Measurements from ENCODE around the gene TATDN2. TPM values are rescaled to one million over a fixed set of nuclear protein-coding genes. Genes with fewer than 3 reads are reported as not detected.
A peak's percentile ranks its signal among the peaks of the same experiment; 100 is the strongest.
"Not testable (repeated sequence)": the region's sequence is repeated elsewhere in the genome, so short reads cannot be mapped to it uniquely, and the experiment has no call there.

The TATDN2 gene
- polyA plus RNA-seq, 1 experiment = 14.9 TPM

DNA sequence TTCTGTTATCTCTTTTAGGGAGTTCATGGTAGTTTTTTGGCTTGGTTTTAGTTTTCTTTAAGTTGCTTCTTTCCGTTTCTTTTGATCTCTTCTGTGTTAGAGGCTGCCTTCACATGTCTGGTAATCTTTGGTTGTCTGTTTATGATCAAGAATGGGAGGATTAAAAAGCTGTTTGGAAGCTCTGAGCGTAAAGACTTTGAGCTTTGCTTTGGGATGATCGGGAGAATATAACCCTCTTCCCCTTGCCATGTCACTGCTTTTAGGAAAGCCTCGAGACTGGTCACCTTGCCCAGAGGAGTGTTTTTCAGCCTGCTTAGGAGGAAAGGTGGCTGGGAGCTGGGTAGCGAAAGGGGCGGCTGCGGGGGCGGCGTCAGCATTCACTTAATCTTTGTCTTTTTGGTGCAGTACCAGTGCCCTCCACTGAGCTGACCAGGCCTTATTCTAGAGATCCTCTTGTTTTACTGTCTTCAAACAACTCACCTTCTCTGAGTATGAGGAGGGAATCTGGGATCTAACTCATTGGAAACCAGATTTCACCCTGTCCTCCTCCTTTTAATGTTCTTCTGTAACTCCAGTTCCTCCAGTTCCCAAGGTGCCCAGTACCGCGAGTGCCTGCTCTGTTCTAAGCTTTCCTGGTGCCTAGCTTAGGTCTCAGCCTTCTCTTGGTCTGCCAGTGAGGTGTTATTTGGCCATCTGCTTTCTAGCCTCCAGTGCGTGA is 15.5 kb downstream of the TATDN2 start:
- TF ChIP-seq, protein P1, sequence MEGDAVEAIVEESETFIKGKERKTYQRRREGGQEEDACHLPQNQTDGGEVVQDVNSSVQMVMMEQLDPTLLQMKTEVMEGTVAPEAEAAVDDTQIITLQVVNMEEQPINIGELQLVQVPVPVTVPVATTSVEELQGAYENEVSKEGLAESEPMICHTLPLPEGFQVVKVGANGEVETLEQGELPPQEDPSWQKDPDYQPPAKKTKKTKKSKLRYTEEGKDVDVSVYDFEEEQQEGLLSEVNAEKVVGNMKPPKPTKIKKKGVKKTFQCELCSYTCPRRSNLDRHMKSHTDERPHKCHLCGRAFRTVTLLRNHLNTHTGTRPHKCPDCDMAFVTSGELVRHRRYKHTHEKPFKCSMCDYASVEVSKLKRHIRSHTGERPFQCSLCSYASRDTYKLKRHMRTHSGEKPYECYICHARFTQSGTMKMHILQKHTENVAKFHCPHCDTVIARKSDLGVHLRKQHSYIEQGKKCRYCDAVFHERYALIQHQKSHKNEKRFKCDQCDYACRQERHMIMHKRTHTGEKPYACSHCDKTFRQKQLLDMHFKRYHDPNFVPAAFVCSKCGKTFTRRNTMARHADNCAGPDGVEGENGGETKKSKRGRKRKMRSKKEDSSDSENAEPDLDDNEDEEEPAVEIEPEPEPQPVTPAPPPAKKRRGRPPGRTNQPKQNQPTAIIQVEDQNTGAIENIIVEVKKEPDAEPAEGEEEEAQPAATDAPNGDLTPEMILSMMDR (IDR thresholded peaks at IDR 0.05; ENCODE audit: insufficient read depth, low read depth, low read length) = peak; percentile 57
- DNase-seq (ENCODE audit: low read depth) = no peak
- ChIA-PET POLR2A (no interaction called here), CTCF (interaction anchor here (0.6 to 2.2 kb wide), 16 partner anchors 9 to 331 kb away, joined by 3 to 10 read pairs (median 5); partner anchors contain the start of genes CRELD1 and IRAK2)
- H3K27me3 ChIP-seq (ENCODE audit: control insufficient read depth, insufficient read depth, low read length) = no peaks in the 10 kb centered on the region
- no peak overlapping the region for H3K4me3 ChIP-seq (ENCODE audit: low read depth, low read length)
- peaks cover 5% of the 10 kb centered on the region for H3K36me3 ChIP-seq (ENCODE audit: control insufficient read depth, insufficient read depth, low read length)

DNA sequence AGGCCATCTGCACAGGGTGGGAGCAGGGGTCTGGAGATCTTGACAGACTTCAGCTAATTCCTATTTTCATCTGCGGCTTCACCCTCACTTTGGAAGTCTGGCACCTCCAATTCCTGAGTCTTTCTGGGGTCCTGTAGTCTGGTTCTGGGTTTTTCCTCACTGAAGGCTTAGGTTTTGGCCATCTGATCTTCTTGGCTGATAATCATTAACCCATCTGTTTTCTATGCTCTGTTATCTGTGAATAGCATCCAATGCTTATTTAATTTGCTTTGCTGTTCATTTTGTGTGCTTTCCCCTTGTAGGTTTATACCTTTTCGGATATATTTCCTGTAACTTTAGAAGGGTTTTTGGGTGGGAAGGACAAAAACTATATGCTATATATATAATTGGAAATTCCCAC is 17.6 kb downstream of the TATDN2 start:
- no peak overlapping the region for H3K4me3 ChIP-seq (ENCODE audit: low read depth, low read length)
- ChIA-PET POLR2A (no interaction called here), CTCF (interaction anchor here (0.6 to 0.7 kb wide), 2 partner anchors 271 to 359 kb away, joined by 3 read pairs; no protein-coding TSS in a partner anchor)
- H3K27me3 ChIP-seq (ENCODE audit: control insufficient read depth, insufficient read depth, low read length) = no peaks in the 10 kb centered on the region
- DNase-seq (ENCODE audit: low read depth) = no peak
- peaks cover 8% of the 10 kb centered on the region for H3K36me3 ChIP-seq (ENCODE audit: control insufficient read depth, insufficient read depth, low read length)
- TF ChIP-seq, protein P1 (IDR thresholded peaks at IDR 0.05; ENCODE audit: insufficient read depth, low read depth, low read length) = no peak

DNA sequence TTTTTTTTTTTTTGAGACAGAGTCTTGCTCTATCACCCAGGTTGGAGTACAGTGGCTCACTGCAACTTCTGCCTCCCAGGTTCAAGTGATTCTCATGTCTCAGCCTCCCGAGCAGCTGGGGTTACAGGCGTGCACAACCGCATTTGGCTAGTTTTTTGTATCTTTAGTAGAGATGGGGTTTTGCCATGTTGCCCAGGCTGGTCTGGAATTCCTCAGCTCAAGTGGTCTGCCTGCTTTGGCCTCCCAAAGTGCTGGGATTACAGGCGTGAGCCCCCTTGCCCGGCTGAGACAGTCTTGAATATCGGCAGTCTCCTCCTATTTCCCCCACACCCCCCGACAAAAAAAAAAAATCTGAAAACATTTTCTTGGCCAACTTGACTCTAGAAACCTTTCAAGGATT is 18.7 kb downstream of the TATDN2 start:
- CTCF ChIA-PET; H3K27me3 ChIP-seq (ENCODE audit: control insufficient read depth, insufficient read depth, low read length); POLR2A ChIA-PET; DNase-seq (ENCODE audit: low read depth); H3K36me3 ChIP-seq (ENCODE audit: control insufficient read depth, insufficient read depth, low read length); H3K4me3 ChIP-seq (ENCODE audit: low read depth, low read length): not testable (repeated sequence)

DNA sequence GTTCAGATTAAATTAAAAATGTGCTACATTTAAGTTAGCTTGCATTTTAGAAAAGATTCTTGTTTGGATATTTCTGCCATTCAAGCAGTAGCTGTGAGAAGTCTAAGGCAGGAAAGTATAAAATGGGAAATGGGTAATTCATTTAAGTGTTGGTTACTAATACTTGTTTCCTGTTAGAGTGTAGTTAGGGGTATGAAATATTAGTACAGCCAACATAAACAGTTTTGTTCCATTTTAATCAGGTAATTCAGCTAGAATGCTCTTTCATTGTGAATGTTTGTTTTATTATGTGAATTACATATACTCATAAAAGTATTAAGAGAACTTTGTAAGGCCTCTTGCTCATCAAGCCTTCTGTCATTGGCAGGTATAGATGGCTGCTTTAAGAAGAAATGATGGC is 19.9 kb downstream of the TATDN2 start:
- Histone ChIP-seq H3K4me3 (ENCODE audit: low read depth, low read length) (no peak overlapping the region), H3K36me3 (ENCODE audit: control insufficient read depth, insufficient read depth, low read length) (peaks cover 8% of the 10 kb centered on the region), H3K27me3 (ENCODE audit: control insufficient read depth, insufficient read depth, low read length) (no peaks in the 10 kb centered on the region)
- no peak for DNase-seq (ENCODE audit: low read depth)
- POLR2A ChIA-PET = no interaction called here
- TF ChIP-seq, protein P1 (IDR thresholded peaks at IDR 0.05; ENCODE audit: insufficient read depth, low read depth, low read length) = no peak
- CTCF ChIA-PET = no interaction called here

DNA sequence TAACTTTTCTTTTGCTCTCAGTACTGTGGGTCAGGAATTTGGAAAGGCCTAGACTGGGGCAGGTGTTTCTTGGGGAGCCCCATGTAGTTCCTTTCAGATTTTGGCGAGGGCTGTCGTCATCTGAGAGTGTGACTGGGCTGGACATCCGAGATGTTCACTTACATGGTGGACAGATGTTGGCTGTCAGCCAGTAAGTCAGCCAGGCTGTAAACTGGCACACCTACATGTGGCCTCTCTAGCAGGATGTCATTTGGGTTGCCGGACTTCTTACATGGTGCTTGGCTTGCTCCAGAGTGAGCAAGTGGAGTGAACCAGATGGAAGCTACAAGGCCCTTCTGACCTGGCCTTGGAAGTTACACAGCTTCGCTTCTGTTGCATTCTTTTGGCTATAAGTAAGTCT is 20.7 kb downstream of the TATDN2 start:
- H3K36me3 ChIP-seq (ENCODE audit: control insufficient read depth, insufficient read depth, low read length) = peaks cover 8% of the 10 kb centered on the region
- H3K4me3 ChIP-seq (ENCODE audit: low read depth, low read length) = no peak overlapping the region
- ChIA-PET POLR2A (no interaction called here), CTCF (no interaction called here)
- TF ChIP-seq, protein P1 (IDR thresholded peaks at IDR 0.05; ENCODE audit: insufficient read depth, low read depth, low read length) = no peak
- no peaks in the 10 kb centered on the region for H3K27me3 ChIP-seq (ENCODE audit: control insufficient read depth, insufficient read depth, low read length)
- no peak for DNase-seq (ENCODE audit: low read depth)

DNA sequence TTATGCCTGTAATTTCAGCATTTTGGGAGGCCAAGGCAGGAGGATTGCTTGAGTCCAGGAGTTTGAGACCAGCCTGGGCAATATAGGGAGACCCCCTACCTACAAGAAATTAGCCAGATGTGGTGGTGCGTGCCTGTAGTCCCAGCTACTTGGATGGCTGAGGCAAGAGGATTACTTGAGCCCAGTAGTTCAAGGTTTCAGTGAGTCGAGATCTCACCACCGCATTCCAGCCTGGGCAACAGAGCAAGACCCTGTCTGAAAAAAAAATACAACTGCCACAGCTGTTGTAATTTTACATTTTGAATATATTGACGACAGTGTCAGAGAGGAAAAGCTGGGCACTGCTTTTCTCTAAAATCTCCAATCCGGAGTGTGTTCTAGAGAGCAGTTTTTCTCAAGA is 21.2 kb downstream of the TATDN2 start:
- Histone ChIP-seq H3K36me3 (ENCODE audit: control insufficient read depth, insufficient read depth, low read length) (peaks cover 8% of the 10 kb centered on the region), H3K4me3 (ENCODE audit: low read depth, low read length) (no peak overlapping the region), H3K27me3 (ENCODE audit: control insufficient read depth, insufficient read depth, low read length) (no peaks in the 10 kb centered on the region)
- TF ChIP-seq, protein P1 (IDR thresholded peaks at IDR 0.05; ENCODE audit: insufficient read depth, low read depth, low read length) = no peak
- no peak for DNase-seq (ENCODE audit: low read depth)
- ChIA-PET CTCF (no interaction called here), POLR2A (no interaction called here)

DNA sequence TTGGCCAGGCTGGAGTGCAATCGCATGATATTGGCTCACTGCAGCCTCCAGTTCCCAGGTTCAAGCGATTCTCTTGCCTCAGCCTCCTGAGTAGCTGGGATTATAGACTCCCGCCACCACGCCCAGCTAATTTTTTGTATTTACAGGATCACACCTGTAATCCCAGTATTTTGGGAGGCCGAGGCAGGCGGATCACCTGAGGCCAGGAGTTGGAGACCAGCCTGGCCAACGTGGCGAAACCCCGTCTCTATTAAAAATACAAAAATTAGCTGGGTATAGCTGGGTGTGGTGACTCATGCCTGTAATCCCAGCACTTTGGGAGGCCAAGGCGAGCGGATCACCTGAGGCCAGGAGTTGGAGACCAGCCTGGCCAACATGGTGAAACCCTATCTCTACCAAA is 24.2 kb downstream of the TATDN2 start:
- not testable (repeated sequence) for H3K27me3 ChIP-seq (ENCODE audit: control insufficient read depth, insufficient read depth, low read length); H3K36me3 ChIP-seq (ENCODE audit: control insufficient read depth, insufficient read depth, low read length); DNase-seq (ENCODE audit: low read depth); H3K4me3 ChIP-seq (ENCODE audit: low read depth, low read length)
- POLR2A ChIA-PET = interaction anchor here (0.7 kb wide), 1 partner anchor 518 kb away, joined by 4 read pairs; no protein-coding TSS in a partner anchor
- CTCF ChIA-PET = interaction anchor here (1.7 kb wide), 1 partner anchor 9 kb away, joined by 9 read pairs; no protein-coding TSS in a partner anchor

All from BJ (cell line).